Sigmoid colon (tissue), 4 donors: ENCODE results near the gene ZNF593OS.

Experiments
- CTCF ChIP-seq, 4 experiments: fragments of 450-650 bp in 3 of 4; fragments of 200-600 bp in 1 of 4; IDR thresholded peaks; one replicate each; pipeline ENCODE4 v1.5.1; 2016 to 2019; ENCODE audit warnings: antibody characterized with exemption in 4 of 4, mild to moderate bottlenecking in 3 of 4, moderate library complexity in 2 of 4
- EP300 ChIP-seq, 4 donors: sonication (generic); formaldehyde crosslinking; IDR thresholded peaks; one replicate each; pipeline ENCODE4 v1.6.1; 2017; ENCODE audit warnings: antibody characterized with exemption in 4 of 4
- POLR2A ChIP-seq, 2 donors: fragments of 450-650 bp; IDR thresholded peaks; one replicate each; pipeline ENCODE4 v1.6.1; 2016; ENCODE audit warnings: antibody characterized with exemption in 2 of 2, mild to moderate bottlenecking in 2 of 2, moderate library complexity in 2 of 2
- POLR2AphosphoS5 ChIP-seq, 4 donors: sonication (generic); formaldehyde crosslinking; IDR thresholded peaks; one replicate each; pipeline ENCODE4 v1.6.1; 2017; ENCODE audit warnings: antibody characterized with exemption in 4 of 4

GRCh38 chr1:26191739-26192138 is 20.1 kb upstream of the ZNF593OS start:
- TF ChIP-seq CTCF (IDR thresholded peaks at IDR 0.05) (no peak), POLR2AphosphoS5 (IDR thresholded peaks at IDR 0.05) (no peak), POLR2A (IDR thresholded peaks at IDR 0.05) (no peak), EP300 (IDR thresholded peaks at IDR 0.05) (no peak)
